GM19193 (cell line): ENCODE measurements around the gene NR0B2.

Experiments
- POLR2A ChIP-seq: IDR thresholded peaks from 4 replicates; pipeline ENCODE4 v1.6.1; 2011; ENCODE audit not compliant: insufficient read depth, insufficient read length; ENCODE audit errors: extremely low read depth

Gene NR0B2

DNA sequence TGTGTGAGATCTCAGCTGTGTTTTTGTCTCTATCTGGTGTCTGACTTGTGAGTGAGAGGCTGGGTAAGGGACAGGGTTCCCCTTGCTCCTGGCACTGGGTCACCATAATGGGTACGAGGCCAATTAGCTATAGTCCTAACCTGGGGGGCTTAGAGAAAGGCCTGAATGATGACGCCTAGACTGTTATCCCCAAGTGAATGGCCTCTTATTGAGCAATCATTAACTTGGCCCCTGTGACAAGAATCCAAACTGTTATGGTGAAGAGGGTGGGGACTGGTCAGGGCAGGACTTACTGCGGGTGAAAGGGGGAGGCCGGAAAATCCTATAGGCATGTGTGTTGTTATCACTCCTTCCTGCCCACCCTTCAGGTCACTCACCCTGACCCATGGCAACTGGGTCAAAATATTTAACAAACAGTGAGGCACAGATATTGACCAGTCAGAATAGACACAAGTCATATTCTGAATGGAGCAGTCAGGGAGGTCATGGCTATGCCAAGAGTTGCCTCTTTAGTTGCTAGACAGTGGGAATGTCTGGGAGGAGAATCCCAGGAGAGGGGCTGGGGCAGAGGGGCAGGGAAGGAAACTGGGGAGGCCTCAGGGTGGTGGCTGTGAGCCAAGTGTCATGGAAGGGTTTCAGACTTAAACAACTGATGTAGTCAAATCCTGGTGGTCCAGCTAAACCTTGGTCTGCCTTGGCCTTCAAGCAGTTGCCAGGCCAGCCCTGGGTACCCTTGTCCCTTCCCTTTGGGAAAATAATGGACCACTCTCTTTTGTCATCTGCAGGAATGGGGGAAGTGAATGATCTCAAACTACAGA, 3.2 kb downstream of the NR0B2 start:
- no peak for TF ChIP-seq POLR2A

DNA sequence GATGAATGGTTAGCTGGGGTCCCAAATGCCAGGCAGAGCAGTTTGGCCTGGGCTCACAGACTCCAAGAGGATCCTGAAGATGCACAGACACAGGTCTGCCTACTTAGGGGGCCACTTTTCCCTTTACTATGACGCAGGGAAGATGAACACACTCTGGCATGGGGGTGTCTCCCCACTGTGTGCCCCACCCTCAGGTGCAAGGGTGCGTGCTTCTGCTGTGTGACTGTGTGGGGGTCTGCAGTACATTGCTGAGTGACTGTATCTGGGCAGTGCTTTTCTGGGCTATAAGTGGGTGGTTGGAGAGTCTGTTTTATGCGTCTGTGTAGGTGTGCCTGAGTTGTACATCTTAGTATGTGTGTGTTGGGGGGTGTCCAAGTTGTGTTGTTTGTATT, 3.8 kb downstream of the NR0B2 start:
- no peak for TF ChIP-seq POLR2A

DNA sequence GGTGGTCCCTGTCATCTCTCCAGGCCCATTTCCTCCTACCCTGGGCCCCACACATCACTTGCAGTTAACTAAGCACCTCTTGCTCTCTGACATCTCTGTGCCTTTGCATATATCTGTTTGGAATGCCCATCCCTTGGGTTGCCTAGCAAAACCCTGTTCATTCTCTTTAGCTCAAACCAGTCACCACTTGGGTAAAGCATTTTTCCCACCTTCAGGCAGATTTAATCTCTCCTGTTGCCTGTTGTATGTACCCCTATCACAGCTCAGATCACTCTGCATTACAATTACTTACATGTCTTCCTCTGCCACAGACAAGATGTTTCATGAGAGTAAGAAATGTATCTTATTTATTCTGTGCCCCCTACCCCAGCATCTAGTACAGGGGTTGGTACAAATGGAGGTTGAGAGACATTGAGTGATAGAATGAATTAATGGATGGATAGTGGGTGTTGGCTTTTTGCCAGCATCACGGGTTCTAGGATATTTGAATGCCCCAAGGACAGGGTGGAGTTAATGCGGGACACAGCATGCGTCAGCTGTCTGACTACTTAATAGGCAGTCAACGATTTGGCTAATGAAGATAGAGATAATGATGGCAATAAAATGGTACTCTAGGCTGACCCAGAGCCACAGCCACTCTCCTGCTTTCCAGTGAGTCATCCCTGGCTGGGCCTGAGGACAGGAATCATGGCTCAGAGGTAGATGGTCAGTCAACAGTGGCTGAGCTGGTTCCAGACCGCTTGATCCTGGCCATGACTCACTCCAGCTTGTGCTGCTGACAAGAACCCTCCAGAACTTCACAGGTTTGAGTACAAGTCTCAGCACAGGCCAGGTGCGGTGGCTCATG, 6.5 kb downstream of the NR0B2 start:
- no peak for TF ChIP-seq POLR2A

DNA sequence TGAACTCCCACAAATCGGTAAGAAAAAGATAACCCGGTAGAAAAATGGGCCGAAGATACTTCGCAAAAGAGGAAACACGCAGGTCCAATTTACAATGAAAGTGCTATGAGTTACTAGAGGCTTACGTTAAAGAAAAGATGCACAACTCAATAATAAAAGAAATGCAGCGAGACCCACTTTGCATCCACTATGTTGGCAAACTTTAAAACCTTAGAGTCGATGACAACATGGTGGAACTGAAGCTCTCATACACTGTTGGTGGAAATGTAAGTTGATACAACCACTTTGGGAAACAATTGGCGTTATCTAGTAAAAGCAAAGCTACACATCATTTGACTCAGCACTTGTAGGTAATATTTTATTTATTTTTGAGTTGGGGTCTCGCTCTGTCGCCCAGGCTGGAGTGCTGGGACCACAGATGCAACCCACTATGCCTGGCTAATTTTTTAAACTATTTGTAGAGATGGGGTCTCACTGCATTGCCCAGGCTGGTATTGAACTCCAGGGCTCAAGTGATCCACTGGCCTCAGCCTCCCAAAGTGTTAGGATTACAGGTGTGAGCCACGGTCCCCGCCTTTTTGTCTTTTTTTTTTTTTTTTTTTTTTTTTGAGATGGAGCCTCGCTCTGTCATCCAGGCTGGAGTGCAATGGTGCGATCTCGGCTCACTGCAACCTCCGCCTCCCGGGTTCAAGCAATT, 12.8 kb downstream of the NR0B2 start:
- TF ChIP-seq POLR2A, result no peak

DNA sequence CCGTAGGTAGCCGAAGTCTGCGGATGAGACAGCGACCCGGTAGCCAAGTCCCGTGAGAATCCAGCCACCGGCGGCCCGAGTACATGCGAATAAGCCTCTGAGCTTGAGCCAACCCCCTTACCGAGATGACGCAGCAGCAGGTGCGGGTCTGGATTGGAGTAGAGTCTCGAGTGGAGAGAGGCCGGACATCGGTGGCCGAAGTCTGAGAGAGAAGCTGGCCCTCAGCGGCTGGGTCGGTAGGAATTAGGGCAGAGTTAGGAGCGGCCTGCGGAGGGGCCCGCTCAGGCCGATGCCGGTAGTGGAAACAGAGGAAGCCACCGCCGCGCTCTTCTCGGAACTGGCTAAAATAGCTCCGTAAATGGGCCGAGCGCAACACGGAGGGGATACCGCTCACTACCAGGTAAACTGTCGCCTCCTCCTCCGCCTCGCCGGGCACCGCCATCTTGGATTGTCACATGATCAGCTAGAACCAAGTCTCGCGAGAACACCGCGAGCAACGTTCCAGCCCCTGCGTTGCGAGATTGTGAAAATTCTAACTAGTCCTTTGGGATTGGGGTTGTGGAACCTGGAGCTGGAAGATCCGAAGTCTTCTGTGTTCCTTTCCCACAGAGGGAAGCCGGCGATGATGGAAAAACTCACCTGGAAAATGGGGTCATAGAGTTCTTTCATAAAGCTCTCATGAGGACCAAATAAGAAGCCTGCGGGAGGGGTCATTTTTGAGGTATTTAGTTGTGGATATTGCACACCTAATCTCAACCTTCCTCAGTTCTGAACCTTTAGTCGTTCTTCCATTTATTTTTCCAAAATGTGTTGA, 13.6 kb downstream of the NR0B2 start, which contains the start of gene GPATCH3:
Gene GPATCH3 (minus strand): TSS at position 467 of the 814 bp plus-strand sequence. CDS start 25 bp downstream, at position 442.
- peak; percentile 94 for TF ChIP-seq POLR2A

DNA sequence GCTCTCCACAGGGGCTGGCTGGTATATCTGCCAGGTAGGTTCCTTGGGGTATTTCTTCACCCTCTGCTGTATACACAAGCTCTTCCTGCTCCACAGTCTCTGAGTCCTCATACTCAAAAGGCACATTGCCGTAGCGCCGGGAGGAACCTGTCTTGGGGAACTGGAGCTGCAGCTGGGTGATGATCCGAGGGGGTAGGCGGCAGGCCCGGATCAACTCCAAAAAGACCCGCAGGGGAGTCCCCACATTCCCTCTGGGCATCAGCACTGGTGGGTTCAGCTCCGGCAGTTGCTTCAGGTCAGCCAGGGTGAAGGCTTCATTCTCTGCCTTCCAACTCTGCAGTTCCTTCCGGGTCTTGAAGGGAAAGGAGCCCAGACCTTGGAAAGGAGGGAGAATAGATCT, 16.4 kb downstream of the NR0B2 start:
- no peak for TF ChIP-seq POLR2A

DNA sequence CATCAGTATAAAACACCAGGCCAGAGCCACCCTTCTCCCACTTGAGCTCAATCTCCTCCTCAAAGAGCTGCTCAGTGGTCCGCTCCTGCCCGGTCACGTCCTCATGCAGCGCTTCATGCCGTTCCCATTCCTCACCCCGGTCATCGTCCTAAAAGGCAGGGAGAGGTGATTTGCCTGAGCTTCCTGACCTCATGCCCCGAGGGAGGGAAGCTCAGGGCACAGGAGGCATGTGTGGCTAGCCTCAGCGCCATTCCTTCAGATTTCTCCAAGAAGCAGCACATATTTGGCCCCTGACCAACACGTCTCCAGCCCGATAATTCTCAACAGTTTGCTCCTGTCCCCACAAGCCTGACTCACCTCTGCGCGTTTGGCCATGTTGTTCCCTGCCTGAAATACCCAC, 19.5 kb downstream of the NR0B2 start:
- no peak for TF ChIP-seq POLR2A

DNA sequence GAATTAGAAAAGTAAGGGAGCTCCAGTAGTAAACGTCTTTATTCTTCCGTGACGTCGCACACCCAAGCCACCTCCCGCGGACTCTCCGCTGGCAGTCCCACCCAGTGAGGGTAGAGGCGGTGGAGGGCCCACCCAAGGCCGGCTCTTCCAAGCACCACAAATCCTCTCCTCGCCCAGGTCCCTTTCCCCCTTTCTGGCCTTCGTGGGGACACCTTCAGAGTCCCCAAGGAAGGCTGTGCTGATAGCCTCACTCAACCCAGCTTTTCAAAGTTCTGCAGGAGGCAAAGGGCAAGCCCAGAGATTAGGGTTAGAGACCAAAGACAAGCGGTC, 23.3 kb downstream of the NR0B2 start:
- TF ChIP-seq POLR2A, result no peak

DNA sequence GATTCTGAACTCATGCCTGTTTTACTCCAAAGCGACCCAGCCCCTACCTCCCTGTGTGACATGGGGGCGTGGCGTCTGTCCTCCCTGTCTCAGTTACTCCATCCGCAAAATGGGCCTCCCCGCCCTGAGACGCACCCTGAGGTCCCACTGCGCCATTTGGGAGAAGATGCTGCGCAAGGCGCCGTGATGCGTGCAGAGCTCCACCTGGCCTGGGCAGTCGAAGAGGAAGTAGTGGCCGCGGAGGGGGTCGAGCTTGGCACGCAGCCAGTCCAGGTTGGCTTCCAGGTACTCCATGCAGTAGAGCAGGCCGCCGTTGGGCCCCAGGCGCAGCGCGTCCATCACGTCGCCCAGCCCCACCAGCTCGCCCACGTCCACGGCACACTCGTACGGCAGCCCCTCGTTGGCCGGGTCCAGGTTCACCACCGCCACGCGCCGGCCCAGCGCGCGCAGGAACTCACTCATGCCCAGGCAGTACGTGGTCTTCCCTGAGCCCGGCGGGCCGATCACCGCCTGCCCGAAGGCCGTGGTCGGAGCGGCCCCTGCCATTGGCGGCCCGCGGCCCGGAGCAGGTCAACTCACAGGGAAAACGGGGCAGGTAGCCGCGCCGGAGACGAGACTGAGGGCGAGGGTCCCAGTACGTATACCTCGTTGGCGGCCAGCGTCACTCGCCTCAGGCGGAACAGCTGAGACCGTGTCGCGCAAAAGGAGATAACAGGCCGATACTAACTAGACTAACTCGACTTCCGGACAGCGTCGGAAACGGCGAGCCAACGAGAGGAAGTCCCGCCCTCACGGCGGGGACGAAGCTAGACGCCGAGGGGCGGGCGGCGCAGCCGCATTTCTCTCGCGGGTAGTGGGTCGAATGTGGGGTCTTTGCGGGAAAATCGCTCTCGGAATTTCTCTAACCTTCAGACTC, 24.0 kb downstream of the NR0B2 start, which contains the start of gene GPN2:
Gene GPN2 (minus strand): TSS at position 733 of the 916 bp plus-strand sequence. CDS start 187 bp downstream, at position 546.
- peak; percentile 92 for TF ChIP-seq POLR2A

DNA sequence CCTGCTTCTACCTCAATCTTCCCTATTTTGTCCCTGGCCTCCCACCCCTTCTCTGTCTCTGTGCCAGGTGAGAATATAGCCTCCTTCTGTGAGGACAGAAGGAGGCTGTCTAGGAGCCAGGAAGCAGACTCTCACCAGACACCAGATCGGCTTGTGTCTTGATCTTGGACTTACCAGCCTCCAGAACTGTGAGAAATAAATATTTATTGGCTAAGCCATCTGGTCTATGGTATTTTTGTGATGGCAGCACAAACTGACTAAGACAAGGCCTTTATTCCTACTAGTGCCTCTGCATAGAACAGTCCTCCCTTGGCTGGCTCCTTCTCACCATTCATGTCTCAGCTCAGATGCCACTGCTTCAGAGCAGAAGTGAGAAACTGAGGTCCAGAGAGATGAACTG, 25.5 kb downstream of the NR0B2 start:
- no peak for TF ChIP-seq POLR2A

DNA sequence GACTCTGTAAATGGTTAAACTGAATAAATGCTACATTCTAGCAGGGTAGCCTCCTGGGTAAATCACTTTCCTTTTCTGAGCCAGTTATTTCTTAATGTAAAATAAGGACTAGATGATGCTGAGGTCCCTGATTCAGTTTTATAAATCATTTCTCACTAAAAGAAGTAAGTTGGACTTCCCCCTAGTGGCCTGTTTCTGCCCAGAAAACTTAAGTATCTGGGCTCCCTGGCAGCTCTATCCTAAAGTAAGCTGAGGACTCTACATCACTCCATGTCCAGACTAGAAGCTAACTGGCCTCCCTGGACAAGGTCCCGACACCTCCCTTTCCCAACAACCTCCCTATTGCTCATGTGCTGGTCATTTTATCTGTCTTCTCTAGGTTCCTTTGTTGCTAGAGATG, 26.6 kb downstream of the NR0B2 start:
- no peak for TF ChIP-seq POLR2A

DNA sequence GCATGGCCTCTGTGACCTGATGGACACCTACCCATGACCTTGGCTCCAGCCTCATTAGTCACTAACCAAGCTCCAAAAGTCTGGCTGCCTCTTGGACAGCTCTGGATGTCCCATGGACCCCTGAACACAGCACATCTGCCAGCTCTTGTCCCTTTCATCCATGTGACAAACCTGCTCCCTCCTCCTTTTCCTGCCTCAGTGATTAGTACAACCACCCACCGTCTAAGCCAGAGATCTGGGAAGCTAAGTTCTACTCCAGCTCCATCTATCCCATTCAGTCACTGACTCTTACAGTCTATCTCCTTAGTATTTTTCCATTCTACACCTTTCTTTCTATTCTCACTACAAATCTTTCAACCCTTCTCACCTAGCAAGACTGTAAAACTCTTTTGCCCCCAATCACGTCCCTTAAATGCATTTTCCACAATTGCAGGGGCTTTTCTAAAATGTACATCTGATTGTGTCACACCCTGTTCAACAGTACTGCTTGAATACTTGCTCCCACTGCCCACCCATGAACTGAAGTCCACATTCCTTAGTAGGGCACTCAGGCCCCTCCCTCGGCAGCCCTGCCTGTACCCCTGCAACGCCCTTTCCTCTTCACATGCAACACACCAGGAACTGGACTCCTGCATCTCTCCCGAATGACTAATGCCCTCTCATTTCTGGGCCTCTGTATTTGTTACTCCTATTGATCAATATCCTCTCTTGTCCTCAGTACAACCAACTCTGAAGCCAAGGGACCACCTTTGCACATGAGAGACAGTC, 30.9 kb downstream of the NR0B2 start:
- no peak for TF ChIP-seq POLR2A

DNA sequence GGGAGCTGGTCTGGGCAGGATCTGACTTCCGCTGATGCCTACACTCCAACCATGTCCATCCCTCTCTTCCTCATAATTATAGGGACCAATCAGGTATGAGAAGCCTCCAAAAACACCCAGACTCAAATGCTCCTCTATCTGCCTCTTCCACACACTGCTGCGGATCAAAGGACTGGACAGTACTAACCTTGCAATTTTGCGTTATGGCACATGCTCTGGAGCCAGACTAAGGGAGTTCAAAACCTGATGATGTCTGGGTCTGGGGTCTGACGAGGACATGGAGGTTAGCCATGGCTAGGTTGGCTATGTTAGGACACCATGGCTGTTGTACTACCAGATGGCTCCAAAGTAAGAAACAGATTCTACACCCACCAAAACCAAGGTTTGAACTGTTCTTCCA, 34.0 kb downstream of the NR0B2 start:
- no peak for TF ChIP-seq POLR2A

DNA sequence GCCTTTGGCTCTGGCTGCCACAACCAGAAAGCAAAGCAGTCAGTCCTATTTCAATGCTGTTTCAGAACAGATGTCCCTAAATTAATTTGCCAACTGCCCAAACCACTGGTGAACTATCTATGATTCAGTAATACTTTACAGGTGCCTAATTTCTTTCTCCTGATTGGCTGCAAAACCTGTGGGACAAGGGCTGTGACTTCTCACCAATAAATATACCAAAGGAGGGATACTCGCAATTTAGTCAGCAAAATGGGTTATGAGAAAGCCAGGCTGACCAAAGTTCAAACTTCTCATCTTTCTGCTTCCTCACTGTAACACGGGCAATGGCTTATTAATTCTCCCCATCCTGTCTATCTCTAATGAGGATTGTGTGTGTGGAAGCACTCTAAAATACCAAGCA, 36.4 kb downstream of the NR0B2 start:
- TF ChIP-seq POLR2A, result no peak
